HepG2 (cell line): ENCODE results near the gene PLAGL2. TPM values are rescaled to one million over a fixed set of nuclear protein-coding genes. Genes with fewer than 3 reads are reported as not detected.

ENCODE experiments used
- ARID3A ChIP-seq: IDR thresholded peaks from 2 replicates; pipeline ENCODE4 v1.6.1; 2012; ENCODE audit warnings: low read depth, low read length, improper control_type of control experiment
- CAMTA2 ChIP-seq: sonication (generic); formaldehyde crosslinking; IDR thresholded peaks from 2 replicates; pipeline ENCODE4 v1.4.0; 2020; ENCODE audit warnings: mild to moderate bottlenecking, missing genetic modification reagents, borderline replicate concordance
- FOXA1 ChIP-seq, 2 experiments: fragments of 450-650 bp in 1 of 2; sonication (generic) in 1 of 2; formaldehyde crosslinking in 1 of 2; IDR thresholded peaks; 2 replicates each; pipeline versions ENCODE4 v1.4.0 to v1.6.1; 2016 to 2020; ENCODE audit warnings: missing genetic modification reagents in 1 of 2
- GABPB1 ChIP-seq: IDR thresholded peaks from 2 replicates; pipeline ENCODE4 v1.6.1; 2016; ENCODE audit warnings: mild to moderate bottlenecking, missing genetic modification reagents, moderate library complexity, missing compliant biosample characterization
- GZF1 ChIP-seq: sonication (generic); formaldehyde crosslinking; IDR thresholded peaks from 2 replicates; pipeline ENCODE4 v1.5.1; 2020; ENCODE audit warnings: mild to moderate bottlenecking, missing genetic modification reagents
- HMG20B ChIP-seq: conservative IDR thresholded peaks from 2 replicates; pipeline ENCODE4 v1.6.1; 2016; ENCODE audit warnings: missing genetic modification reagents, missing compliant biosample characterization
- JUNB ChIP-seq: sonication (generic); formaldehyde crosslinking; IDR thresholded peaks from 2 replicates; pipeline ENCODE4 v1.8.0; 2022; ENCODE audit warnings: missing genetic modification reagents, mild to moderate bottlenecking, borderline replicate concordance
- MED1 ChIP-seq: sonication (generic); formaldehyde crosslinking; IDR thresholded peaks from 2 replicates; pipeline ENCODE4 v1.4.0; 2020; ENCODE audit warnings: missing genetic modification reagents
- MIER2 ChIP-seq: IDR thresholded peaks from 2 replicates; pipeline ENCODE4 v1.6.1; 2016; ENCODE audit warnings: missing biosample characterization, missing genetic modification reagents
- MTERF4 ChIP-seq: sonication (generic); formaldehyde crosslinking; IDR thresholded peaks from 2 replicates; pipeline ENCODE4 v1.8.0; 2023; ENCODE audit warnings: mild to moderate bottlenecking, missing genetic modification reagents
- MYC ChIP-seq: sonication (generic); formaldehyde crosslinking; IDR thresholded peaks from 2 replicates; pipeline ENCODE4 v1.9.0; 2021; ENCODE audit warnings: missing genetic modification reagents, borderline replicate concordance
- NAIF1 ChIP-seq: sonication (generic); formaldehyde crosslinking; IDR thresholded peaks from 2 replicates; pipeline ENCODE4 v1.5.0; 2020; ENCODE audit warnings: mild to moderate bottlenecking, missing genetic modification reagents, borderline replicate concordance
- RBM39 ChIP-seq: fragments of 200-400 bp; formaldehyde crosslinking; IDR thresholded peaks from one replicate; pipeline ENCODE4 v1.6.1; 2018; ENCODE audit warnings: antibody characterized with exemption, mild to moderate bottlenecking, low read depth, low read length; ENCODE audit not compliant: poor library complexity, severe bottlenecking
- REL ChIP-seq: sonication (generic); formaldehyde crosslinking; conservative IDR thresholded peaks from 2 replicates; pipeline ENCODE4 v1.8.0; 2022; ENCODE audit warnings: mild to moderate bottlenecking, missing genetic modification reagents, moderate library complexity
- SUZ12 ChIP-seq: fragments of 150-350 bp; IDR thresholded peaks from 2 replicates; pipeline ENCODE4 v1.6.1; 2014; ENCODE audit warnings: low read depth, low read length
- SYNCRIP ChIP-seq: fragments of 200-400 bp; formaldehyde crosslinking; IDR thresholded peaks from 2 replicates; pipeline ENCODE4 v1.6.1; 2018; ENCODE audit warnings: mild to moderate bottlenecking, low read depth, low read length; ENCODE audit not compliant: insufficient read depth
- ZNF546 ChIP-seq: sonication (generic); formaldehyde crosslinking; conservative IDR thresholded peaks from 2 replicates; pipeline ENCODE4 v1.8.1; 2023; ENCODE audit warnings: mild to moderate bottlenecking, missing genetic modification reagents
- polyA plus RNA-seq, 8 experiments: library from polyadenylated mRNA; depleted of rRNA in 3 of 8; stranded (reverse) in 7 of 8; unstranded in 1 of 8; fragments of >200 nt; fragmentation: Illumina TruSeq in 4 of 8; extraction: Trizol in 4 of 8; gene quantifications; 2 replicates each; pipeline versions ENCODE4 v1.2.1 to v1.2.3, GENCODE V29; 2011 to 2016; ENCODE audit warnings: low read depth in 4 of 8, missing spikeins in 1 of 8, mixed read lengths in 1 of 8; ENCODE audit not compliant: insufficient read depth in 1 of 8
- total RNA-seq, 5 experiments: library from RNA; depleted of rRNA; stranded (reverse); fragments of >200 nt; fragmentation: Illumina TruSeq; extraction: Trizol; gene quantifications; 2 replicates each; pipeline ENCODE4 v1.2.3, GENCODE V29; 2016; ENCODE audit warnings: low read depth in 1 of 5
- TF ChIP-seq, protein P1 (sequence below): sonication (generic); formaldehyde crosslinking; IDR thresholded peaks from 2 replicates; pipeline ENCODE4 v1.5.0; 2020; ENCODE audit warnings: mild to moderate bottlenecking, missing genetic modification reagents
- TF ChIP-seq, protein P2 (sequence below): sonication (generic); formaldehyde crosslinking; IDR thresholded peaks from 2 replicates; pipeline ENCODE4 v1.5.0; 2020; ENCODE audit warnings: missing genetic modification reagents, mild to moderate bottlenecking, borderline replicate concordance
- TF ChIP-seq, protein P3 (sequence below): sonication (generic); formaldehyde crosslinking; IDR thresholded peaks from 2 replicates; pipeline ENCODE4 v1.4.0; 2020; ENCODE audit warnings: missing genetic modification reagents

Gene PLAGL2
- total and polyA plus RNA-seq, 2 of the 13 experiments (the other 11 are each of a cell fraction or from before 2014, with no cell fraction given) = 15.2 to 15.3 TPM

DNA sequence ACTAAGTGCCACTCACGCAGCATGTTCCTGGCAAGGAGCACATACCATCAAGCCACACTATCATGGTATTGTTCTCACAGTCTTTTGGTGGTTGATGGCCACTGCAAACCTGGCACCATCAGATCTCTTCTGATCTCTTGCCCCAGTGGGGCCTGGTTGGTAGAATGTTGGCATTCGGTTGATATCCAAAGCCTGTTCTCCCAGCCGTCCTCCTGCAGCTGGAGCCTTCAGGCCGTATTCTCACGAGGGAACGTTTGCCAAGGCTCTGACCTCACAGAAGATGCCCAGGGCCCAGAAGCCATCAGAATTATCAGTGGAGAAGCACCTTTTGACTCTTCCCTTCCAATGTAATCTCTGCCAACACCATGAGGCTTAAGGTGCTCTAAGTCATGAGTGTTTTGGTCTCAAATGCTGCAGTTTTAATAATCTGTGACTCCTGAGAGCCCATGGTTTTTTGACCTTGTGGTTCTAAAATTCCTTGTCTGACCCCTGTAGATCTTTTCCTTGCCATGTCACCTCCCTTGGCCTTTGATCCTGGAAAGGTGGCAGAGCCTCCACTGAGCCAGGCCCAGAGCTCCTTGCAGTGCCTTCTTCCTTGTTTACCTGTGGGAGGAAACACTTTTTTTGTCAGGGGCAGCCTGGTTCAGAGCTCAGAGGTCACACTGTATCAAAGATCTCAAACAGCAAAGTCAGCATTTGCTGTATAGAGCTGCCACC lies 27.9 kb upstream of the PLAGL2 start (continued):
- TF ChIP-seq MED1 (peak; percentile 64), ARID3A (peak; percentile 43; the same call in 1 of the 2 replicates), RBM39 (no peak), JUNB (CRISPR knock-in tag) (no peak), SUZ12 (no peak), GABPB1 (peak; percentile 40; the same call in 1 of the 2 replicates), NAIF1 (no peak), REL (no peak), SYNCRIP (no peak), MYC (CRISPR knock-in tag) (no peak), GZF1 (CRISPR knock-in tag) (no peak), CAMTA2 (CRISPR knock-in tag) (0 out of 2 replicates have a peak, but pooled peaks have one; percentile 13), MTERF4 (CRISPR knock-in tag) (no peak), FOXA1 (IDR thresholded peaks at IDR 0.05) (no peak), FOXA1 (CRISPR knock-in tag; IDR thresholded peaks at IDR 0.05) (peak; percentile 78), ZNF546 (CRISPR knock-in tag) (no peak), HMG20B (CRISPR knock-in tag) (no peak), MIER2 (CRISPR knock-in tag) (no peak)
- TF ChIP-seq, protein P1, sequence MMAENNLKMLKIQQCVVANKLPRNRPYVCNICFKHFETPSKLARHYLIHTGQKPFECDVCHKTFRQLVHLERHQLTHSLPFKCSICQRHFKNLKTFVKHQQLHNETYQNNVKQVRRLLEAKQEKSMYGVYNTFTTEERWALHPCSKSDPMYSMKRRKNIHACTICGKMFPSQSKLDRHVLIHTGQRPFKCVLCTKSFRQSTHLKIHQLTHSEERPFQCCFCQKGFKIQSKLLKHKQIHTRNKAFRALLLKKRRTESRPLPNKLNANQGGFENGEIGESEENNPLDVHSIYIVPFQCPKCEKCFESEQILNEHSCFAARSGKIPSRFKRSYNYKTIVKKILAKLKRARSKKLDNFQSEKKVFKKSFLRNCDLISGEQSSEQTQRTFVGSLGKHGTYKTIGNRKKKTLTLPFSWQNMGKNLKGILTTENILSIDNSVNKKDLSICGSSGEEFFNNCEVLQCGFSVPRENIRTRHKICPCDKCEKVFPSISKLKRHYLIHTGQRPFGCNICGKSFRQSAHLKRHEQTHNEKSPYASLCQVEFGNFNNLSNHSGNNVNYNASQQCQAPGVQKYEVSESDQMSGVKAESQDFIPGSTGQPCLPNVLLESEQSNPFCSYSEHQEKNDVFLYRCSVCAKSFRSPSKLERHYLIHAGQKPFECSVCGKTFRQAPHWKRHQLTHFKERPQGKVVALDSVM (CRISPR knock-in tag) = peak; percentile 40; the same call in 1 of the 2 replicates
- TF ChIP-seq, protein P2, sequence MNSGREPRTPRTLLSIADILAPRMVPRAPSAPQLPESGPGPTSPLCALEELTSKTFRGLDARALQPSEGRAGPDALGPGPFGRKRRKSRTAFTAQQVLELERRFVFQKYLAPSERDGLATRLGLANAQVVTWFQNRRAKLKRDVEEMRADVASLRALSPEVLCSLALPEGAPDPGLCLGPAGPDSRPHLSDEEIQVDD (CRISPR knock-in tag) = no peak
- TF ChIP-seq, protein P3, sequence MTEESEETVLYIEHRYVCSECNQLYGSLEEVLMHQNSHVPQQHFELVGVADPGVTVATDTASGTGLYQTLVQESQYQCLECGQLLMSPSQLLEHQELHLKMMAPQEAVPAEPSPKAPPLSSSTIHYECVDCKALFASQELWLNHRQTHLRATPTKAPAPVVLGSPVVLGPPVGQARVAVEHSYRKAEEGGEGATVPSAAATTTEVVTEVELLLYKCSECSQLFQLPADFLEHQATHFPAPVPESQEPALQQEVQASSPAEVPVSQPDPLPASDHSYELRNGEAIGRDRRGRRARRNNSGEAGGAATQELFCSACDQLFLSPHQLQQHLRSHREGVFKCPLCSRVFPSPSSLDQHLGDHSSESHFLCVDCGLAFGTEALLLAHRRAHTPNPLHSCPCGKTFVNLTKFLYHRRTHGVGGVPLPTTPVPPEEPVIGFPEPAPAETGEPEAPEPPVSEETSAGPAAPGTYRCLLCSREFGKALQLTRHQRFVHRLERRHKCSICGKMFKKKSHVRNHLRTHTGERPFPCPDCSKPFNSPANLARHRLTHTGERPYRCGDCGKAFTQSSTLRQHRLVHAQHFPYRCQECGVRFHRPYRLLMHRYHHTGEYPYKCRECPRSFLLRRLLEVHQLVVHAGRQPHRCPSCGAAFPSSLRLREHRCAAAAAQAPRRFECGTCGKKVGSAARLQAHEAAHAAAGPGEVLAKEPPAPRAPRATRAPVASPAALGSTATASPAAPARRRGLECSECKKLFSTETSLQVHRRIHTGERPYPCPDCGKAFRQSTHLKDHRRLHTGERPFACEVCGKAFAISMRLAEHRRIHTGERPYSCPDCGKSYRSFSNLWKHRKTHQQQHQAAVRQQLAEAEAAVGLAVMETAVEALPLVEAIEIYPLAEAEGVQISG (CRISPR knock-in tag) = peak; percentile 37; the same call in 1 of the 2 replicates
